ENCODE measurements around the gene TMEM260. TPM values are rescaled to one million over a fixed set of nuclear protein-coding genes. Genes with fewer than 3 reads are reported as not detected.

The TMEM260 gene
- total RNA-seq, 1 experiment from 2014 or later = 20.0 TPM

GRCh38 chr14:56592746-56593544, 13.3 kb downstream of the TMEM260 start:
- H3K56ac ChIP-seq (ENCODE audit: insufficient read length, low read depth, low read length) = no peak overlapping the region
- no peak overlapping the region for H3K4me2 ChIP-seq (ENCODE audit: insufficient read depth, insufficient read length, low read length)
- no peak overlapping the region for H3K4me3 Mint-ChIP-seq
- no peaks in the 10 kb centered on the region for H3K23me2 ChIP-seq (ENCODE audit: insufficient read length, low read depth, low read length, poor library complexity, severe bottlenecking)
- no peaks in the 10 kb centered on the region for H3K27me3 Mint-ChIP-seq (ENCODE audit: low read depth)
- H2AFZ ChIP-seq (ENCODE audit: low read length) = no peak overlapping the region
- no peak overlapping the region for H2BK20ac ChIP-seq (ENCODE audit: low read depth, low read length, poor library complexity, severe bottlenecking)
- no peak overlapping the region for H3K14ac ChIP-seq (ENCODE audit: insufficient read depth, low read length)
- no peak overlapping the region for H3K23ac ChIP-seq (ENCODE audit: insufficient read length, low read depth, low read length)
- peaks cover 4 to 5% of the 10 kb centered on the region in 2 experiments for H3K4me1 Mint-ChIP-seq
- TF ChIP-seq CTCF (conservative IDR thresholded peaks at IDR 0.05) = no peak
- H3K4ac ChIP-seq (ENCODE audit: low read depth, low read length) = no peak overlapping the region
- H2BK5ac ChIP-seq (ENCODE audit: insufficient read length, low read length) = no peak overlapping the region
- no peaks in the 10 kb centered on the region for H3K79me1 ChIP-seq (ENCODE audit: insufficient read depth, low read depth, low read length, poor library complexity, severe bottlenecking)
- WGBS (ENCODE audit: extremely low coverage, insufficient read length, low lambda C conversion rate) = no CpG with 5 or more reads among the region's 5 CpGs
- H3T11ph ChIP-seq (ENCODE audit: low read length) = no peak overlapping the region
- no peak overlapping the region for H4K5ac ChIP-seq (ENCODE audit: insufficient read length, low read depth, low read length)
- no peak overlapping the region for H3K18ac ChIP-seq (ENCODE audit: insufficient read length, low read depth, low read length)
- no peak overlapping the region for H2BK12ac ChIP-seq (ENCODE audit: insufficient read length, low read depth, low read length)
- no peaks in the 10 kb centered on the region for H3K79me2 ChIP-seq (ENCODE audit: insufficient read depth, low read length)
- no peaks in the 10 kb centered on the region for H3K9me3 Mint-ChIP-seq
- no peak overlapping the region for H4K91ac ChIP-seq (ENCODE audit: insufficient read length, low read depth, low read length)
- no peak overlapping the region for H3K27ac ChIP-seq (ENCODE audit: insufficient read length, low read depth, low read length)
- no peaks in the 10 kb centered on the region for H3K4me1 ChIP-seq (ENCODE audit: insufficient read depth, low read length)
- H2AK5ac ChIP-seq (ENCODE audit: insufficient read length, low read length) = no peak overlapping the region
- H4K20me1 ChIP-seq (ENCODE audit: control insufficient read depth, insufficient read depth, insufficient read length) = no peaks in the 10 kb centered on the region
- no peak for DNase-seq
- no peaks in the 10 kb centered on the region for H3K9me3 ChIP-seq (ENCODE audit: control insufficient read depth, low read depth, low read length)
- H3K27ac Mint-ChIP-seq = no peak overlapping the region
- H2BK120ac ChIP-seq (ENCODE audit: low read depth, low read length, poor library complexity, severe bottlenecking) = no peak overlapping the region
- H3K36me3 Mint-ChIP-seq (ENCODE audit: insufficient read depth in 1 of 3, low read depth in 3 of 3) = peaks cover 0 to 8% (median 2%) of the 10 kb centered on the region in 3 experiments; a peak in 5 of 7 replicates
- H3K9ac ChIP-seq (ENCODE audit: extremely low read depth, insufficient read length, low read length) = no peak overlapping the region
- H3K27me3 ChIP-seq (ENCODE audit: insufficient read depth, low read length) = no peaks in the 10 kb centered on the region
- no peak overlapping the region for H2BK15ac ChIP-seq (ENCODE audit: low read depth, low read length)
- no peak overlapping the region for H4K8ac ChIP-seq (replicated peaks; ENCODE audit: insufficient read length, low read depth, low read length)

All from H9 (cell line).